ENCODE data around the gene DENND5A.
"Not testable (repeated sequence)": the region's sequence is repeated elsewhere in the genome, so short reads cannot be mapped to it uniquely, and the experiment has no call there.

The DENND5A gene

GRCh38 chr11:9177438-9178091 is 87.6 kb downstream of the DENND5A start:
- DNase-seq (ENCODE audit: low read depth in 2 of 2), result no peak

DNA sequence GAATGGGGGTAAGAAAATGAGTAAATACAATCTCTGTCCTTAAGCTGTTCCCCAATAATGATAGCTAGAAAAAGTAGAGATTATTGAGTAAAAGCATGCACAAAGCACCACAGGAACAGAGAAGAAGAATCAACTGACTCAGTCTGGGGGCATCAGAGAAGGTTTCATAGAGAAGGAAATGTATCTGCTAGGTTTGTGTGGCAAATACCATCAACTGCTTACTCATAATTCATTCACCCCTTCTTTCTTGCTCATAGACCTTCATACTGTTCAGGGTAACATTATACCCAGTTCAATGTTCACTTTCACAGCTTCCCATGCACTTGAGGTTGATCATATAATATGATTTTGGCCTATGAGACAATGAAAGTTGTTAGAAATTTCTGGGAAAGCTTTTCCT is 88.6 kb downstream of the DENND5A start:
- no peak for DNase-seq (ENCODE audit: low read depth in 2 of 2)

DNA sequence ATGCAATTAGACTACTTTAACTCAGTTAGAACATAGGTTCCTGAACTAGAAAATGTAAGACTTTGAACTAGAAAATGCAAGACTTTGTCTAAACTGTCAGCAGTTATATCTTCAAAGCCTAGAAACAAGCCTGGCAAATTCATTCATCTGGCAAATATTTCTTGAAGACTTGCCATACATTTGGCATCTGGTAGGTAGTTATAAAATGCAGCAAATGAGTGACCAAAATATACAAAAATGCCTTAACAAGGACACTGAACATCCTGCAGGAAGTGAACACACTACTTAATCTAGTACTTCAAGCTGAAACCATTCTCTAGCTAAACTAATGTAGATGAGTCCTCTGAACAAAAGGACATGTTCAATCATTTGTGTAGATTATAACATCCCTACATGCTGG is 89.0 kb downstream of the DENND5A start:
- DNase-seq (ENCODE audit: low read depth in 2 of 2), result no peak

GRCh38 chr11:9172389-9172788 is 92.8 kb downstream of the DENND5A start:
- no peak for DNase-seq (ENCODE audit: low read depth in 2 of 2)

DNA sequence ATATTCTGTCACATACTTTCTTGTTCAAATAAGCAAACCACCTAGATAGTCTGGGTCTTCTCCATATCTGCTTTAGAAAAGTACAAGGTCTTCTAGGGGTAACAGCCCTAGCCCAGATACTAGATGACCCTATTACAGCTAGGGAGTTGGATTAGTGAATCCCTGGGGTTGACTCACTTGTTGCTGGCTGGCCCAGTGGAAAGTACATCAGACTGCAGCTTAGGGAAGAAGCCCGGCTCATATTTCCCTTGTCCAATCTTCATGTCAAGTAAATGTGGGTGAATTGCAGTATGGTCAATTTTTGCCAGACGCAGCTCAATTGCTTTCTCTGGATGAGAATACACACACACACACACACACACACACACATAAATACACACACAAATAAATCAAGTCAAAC is 94.7 kb downstream of the DENND5A start:
- no peak for DNase-seq (ENCODE audit: low read depth in 2 of 2)

DNA sequence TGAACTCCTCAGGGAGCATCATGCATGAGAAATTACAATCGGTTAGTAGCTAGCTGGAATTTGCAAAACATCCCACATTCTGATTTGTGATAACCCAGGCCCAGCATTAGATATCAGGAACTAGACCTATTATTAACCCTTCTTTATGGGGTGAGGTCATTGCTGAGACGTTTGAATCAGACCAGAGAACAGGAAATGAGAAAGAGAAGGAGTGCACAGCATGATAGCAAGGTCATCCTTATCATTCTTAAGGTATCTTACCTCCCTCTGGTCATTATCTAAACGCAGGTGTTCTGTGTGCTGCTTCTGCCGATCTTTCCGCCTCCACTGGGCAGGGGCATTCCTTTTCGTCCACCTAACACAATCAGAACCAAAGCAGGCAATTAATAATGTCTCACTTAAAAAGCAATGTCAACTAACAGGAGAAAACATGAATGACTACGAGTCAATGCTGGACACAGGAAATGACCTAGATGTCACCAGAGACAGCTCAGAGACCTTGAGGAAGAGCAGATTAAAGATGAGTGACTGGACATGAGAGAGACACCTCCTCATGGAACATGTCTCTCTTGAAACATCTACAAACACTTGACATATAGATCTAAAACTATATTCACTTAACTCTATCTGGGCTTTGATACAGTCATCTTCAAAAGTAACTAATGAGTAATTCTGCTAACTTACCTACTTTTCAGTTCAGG is 95.4 kb downstream of the DENND5A start:
- DNase-seq (ENCODE audit: low read depth in 2 of 2), result no peak

- not testable (repeated sequence) for DNase-seq (ENCODE audit: low read depth in 2 of 2)
These were observed 103.2 kb downstream of the DENND5A start for GRCh38 chr11:9161991-9162390.

DNA sequence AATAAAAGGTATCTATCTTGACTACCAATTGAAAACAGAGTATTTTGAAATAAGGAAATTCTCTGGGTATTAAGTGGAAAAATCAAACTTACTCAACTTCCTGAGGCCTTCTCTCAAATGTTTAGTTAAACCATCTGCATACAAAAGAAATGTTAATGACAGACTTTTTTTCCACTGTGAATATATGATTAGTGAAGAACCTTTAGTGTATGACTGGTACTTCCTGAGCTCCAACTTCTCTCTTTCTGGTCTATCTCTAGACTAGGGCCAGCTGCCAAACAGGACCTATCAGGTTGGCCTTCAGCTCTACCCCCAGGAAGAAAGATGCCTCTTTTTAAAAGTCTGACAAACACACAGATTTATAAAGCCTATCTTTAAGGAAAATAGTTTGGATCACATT is 105.0 kb downstream of the DENND5A start:
- DNase-seq (ENCODE audit: low read depth in 2 of 2), result no peak

GRCh38 chr11:9158898-9159391 is 106.2 kb downstream of the DENND5A start:
- no peak for DNase-seq (ENCODE audit: low read depth in 2 of 2)

DNA sequence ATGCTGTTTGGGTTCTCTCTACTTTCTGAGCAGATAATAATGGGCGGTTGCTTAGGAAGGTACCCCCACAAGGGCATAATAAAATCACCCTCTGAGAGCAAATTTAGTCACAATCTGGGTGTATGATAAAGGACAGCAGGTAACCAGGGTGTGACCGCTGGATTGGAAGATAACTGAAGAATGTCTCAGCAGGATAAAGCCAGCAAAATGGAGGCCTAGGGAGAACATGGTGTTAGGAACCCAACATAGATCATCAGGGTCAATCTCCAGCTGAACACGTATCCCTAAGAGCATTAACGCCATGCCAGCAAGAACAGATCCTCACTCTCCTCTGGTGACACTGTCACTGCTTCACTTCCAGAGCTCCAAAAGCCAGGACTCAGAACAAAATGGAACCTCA is 109.2 kb downstream of the DENND5A start:
- no peak for DNase-seq (ENCODE audit: low read depth in 2 of 2)

DNA sequence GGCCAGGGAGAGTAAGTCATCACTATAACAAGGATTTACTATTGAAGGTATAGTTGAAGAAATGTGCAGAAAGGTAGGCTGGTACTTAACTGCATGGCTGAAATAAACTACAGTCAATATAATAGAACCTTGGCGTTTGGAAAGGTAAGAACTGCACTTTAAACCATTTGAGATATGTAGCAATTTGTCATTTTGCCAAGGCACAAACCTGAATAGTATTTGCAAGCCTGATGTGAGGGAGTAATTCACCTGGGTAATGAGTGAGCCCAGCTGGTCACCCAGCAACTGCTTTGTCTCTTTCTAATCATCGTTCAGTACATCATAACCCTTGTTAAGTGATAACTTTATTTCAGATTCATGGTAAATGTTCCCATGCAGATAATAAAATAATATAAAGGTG is 111.5 kb downstream of the DENND5A start:
- DNase-seq (ENCODE audit: low read depth in 2 of 2), result no peak

DNA sequence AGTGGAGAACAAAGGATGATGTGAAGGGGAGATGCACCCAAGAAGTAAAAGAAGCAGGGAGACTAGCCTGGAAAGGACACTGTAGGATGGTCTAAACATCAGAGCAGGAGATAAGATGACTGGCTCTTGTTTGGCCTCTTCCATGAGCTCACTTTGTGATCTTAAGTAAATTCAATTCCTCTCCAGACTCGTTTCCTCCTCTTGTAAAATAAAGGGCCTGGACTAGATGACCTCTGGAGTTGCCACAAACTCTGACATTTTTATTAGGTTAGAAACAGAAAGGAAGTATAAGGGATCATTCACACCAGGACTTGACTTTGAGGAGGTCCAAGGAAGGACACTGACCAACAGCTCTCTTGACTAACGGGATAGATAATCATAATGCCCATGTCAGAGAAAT is 113.5 kb downstream of the DENND5A start:
- no peak for DNase-seq (ENCODE audit: low read depth in 2 of 2)

DNA sequence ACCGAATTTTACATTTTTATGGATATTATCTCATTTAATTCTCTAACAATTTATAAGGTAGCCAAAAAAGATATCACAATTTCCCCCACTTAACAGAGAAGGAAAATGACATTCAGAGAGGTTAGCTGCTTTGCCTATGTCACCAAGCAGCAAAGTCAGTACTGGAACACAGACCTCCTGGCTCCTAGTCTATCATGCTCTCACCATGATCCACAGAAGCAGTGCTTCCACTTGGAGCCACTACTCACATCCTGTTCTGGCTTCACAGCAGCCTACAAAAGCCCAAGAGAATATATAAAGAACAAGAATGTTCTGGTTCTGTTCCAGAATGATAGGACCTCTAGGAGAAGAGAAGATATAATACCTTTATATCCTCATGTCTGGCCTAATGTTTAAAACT is 114.2 kb downstream of the DENND5A start:
- DNase-seq (ENCODE audit: low read depth in 2 of 2), result no peak

DNA sequence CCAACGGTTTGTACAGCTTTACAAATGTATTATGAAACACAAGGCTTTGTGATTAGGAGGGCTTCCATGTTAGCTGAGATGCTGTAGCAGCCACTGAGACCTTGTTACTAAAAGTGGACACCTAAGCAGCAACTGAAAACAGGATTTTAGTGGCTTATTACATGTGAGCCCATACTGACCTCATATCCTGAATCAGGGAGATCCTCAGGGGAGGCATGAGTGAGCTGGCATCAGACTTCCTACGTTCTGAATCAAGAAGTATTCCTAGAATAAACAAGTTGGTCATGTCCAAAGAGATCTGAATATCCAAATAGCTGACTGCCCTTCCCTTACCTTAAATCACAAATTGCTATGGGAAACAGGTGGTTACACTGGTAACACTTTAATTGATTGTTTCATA is 114.6 kb downstream of the DENND5A start:
- DNase-seq (ENCODE audit: low read depth in 2 of 2), result no peak

GRCh38 chr11:9148727-9149126 is 116.4 kb downstream of the DENND5A start:
- no peak for DNase-seq (ENCODE audit: low read depth in 2 of 2)

- no peak for DNase-seq (ENCODE audit: low read depth in 2 of 2)
These were observed 117.1 kb downstream of the DENND5A start for GRCh38 chr11:9148035-9148434.

- no peak for DNase-seq (ENCODE audit: low read depth in 2 of 2)
These were observed 118.7 kb downstream of the DENND5A start for GRCh38 chr11:9146477-9146876.

DNA sequence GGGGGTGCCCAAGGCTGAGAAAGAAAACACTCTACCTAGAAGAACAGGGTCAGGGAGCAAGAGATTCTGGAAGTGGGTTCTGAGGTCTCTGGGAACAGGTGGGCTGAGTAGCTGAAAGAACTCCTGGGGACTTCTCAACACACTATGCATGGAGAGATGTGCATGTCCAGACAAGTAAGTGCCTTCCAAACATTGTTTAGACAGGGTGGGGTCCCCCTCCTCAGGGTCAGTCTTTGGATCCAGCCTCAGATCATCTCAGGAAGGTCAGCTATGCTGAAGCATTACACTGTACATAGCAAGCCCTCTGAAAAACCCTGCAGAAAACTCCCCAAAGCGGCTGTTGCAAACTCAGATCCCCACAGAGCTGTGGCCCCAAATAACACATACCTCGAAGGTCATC is 119.9 kb downstream of the DENND5A start:
- DNase-seq (ENCODE audit: low read depth in 2 of 2), result no peak

- no peak for DNase-seq (ENCODE audit: low read depth in 2 of 2)
These were observed 120.3 kb downstream of the DENND5A start for GRCh38 chr11:9144828-9145227.

- no peak for DNase-seq (ENCODE audit: low read depth in 2 of 2)
These were observed 121.4 kb downstream of the DENND5A start for GRCh38 chr11:9143721-9144120.

DNA sequence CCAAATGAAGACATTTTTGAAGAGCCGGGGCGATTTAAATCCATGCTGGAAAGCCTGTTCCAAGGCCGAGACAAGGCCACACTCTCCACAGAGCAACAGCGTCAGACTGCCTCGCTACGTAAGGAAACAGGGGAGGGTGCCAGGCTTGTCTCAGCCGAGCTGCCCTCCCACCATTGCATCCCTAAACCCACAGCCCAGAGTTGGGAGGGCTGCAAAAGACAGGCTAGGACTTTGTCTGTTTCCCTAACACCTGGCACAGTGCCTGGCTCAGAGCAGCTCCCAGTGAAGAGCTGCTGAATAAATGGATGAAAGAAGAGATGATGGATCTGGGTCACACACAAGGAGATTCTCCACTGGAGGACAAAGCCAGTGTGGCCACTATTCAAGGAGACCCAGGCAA is 122.4 kb downstream of the DENND5A start:
- no peak for DNase-seq (ENCODE audit: low read depth in 2 of 2)

GRCh38 chr11:9141186-9141585 is 124.0 kb downstream of the DENND5A start:
- no peak for DNase-seq (ENCODE audit: low read depth in 2 of 2)

GRCh38 chr11:9139628-9140357 is 125.4 kb downstream of the DENND5A start:
- no peak for DNase-seq (ENCODE audit: low read depth in 2 of 2)
